ENCODE data around the gene KIF2A.

GRCh38 chr5:62268792-62269191, 37.2 kb upstream of the KIF2A start:
- TF ChIP-seq CTCF (IDR thresholded peaks at IDR 0.05) (no peak), POLR2A (IDR thresholded peaks at IDR 0.05) (no peak)

Measured in body of pancreas (tissue), 4 donors.